ENCODE data around the gene TRIM63.

Gene TRIM63

DNA sequence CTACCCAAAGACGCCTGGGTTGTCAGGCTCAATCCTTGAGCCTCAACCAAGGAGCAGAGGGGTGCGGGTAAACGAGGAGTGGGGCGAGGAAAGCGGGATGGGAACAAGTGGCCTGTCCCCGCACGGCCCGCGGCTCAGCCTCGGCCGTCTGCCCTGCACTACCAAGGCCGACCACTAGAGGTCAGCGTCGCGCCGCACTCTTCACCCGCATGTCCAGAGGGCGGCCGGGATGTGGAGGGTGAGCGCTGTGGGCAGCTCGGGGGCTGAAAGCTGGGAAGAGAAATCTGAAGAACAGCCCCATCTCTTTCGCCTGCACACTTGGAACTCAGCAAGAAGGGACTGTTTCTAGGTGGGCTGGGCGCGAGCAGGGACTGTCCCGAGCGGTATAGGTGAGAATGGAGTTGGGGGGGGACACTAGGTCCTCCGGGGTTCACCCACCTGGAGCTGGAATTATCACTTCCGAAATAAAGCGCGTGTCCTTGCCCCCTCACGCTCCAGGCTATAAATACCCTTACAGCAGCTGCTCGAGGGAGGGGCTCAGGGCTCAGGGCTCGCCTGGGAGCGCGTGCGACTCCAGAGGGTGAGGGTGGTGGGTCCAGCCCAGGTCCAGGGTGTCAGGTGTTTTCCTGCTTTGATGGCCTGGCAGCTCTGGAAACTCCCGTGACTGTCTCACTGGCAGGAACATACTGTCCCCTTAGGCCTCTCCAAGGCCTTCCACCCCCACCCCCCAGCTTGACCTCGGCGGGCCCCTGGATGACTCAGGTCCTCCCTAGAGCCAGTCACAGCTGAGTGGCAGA lies 31.3 kb downstream of the TRIM63 start:
- peak; percentile 70 for DNase-seq (ENCODE audit: low read depth)
- TF ChIP-seq, protein P1, sequence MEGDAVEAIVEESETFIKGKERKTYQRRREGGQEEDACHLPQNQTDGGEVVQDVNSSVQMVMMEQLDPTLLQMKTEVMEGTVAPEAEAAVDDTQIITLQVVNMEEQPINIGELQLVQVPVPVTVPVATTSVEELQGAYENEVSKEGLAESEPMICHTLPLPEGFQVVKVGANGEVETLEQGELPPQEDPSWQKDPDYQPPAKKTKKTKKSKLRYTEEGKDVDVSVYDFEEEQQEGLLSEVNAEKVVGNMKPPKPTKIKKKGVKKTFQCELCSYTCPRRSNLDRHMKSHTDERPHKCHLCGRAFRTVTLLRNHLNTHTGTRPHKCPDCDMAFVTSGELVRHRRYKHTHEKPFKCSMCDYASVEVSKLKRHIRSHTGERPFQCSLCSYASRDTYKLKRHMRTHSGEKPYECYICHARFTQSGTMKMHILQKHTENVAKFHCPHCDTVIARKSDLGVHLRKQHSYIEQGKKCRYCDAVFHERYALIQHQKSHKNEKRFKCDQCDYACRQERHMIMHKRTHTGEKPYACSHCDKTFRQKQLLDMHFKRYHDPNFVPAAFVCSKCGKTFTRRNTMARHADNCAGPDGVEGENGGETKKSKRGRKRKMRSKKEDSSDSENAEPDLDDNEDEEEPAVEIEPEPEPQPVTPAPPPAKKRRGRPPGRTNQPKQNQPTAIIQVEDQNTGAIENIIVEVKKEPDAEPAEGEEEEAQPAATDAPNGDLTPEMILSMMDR (IDR thresholded peaks at IDR 0.05; ENCODE audit: insufficient read depth, low read depth, low read length, missing control alignments): peak; percentile 99
- peak overlapping the region; percentile 92 for H3K4me3 ChIP-seq (ENCODE audit: low read depth, low read length)

GRCh38 chr1:26035203-26035958 lies 32.0 kb downstream of the TRIM63 start:
- TF ChIP-seq, protein P1 (IDR thresholded peaks at IDR 0.05; ENCODE audit: insufficient read depth, low read depth, low read length, missing control alignments): no peak
- peak; percentile 91 for DNase-seq (ENCODE audit: low read depth)
- peak overlapping the region; percentile 92 for H3K4me3 ChIP-seq (ENCODE audit: low read depth, low read length)

GRCh38 chr1:26034504-26035202 lies 32.8 kb downstream of the TRIM63 start:
- no peak for DNase-seq (ENCODE audit: low read depth)
- TF ChIP-seq, protein P1 (IDR thresholded peaks at IDR 0.05; ENCODE audit: insufficient read depth, low read depth, low read length, missing control alignments): no peak
- H3K4me3 ChIP-seq (ENCODE audit: low read depth, low read length): peak overlapping the region; percentile 92; the same call in 1 of the 2 replicates

- H3K4me3 ChIP-seq (ENCODE audit: low read depth, low read length): no peak overlapping the region
- DNase-seq (ENCODE audit: low read depth): no peak
- TF ChIP-seq, protein P1 (IDR thresholded peaks at IDR 0.05; ENCODE audit: insufficient read depth, low read depth, low read length, missing control alignments): no peak
Observed at GRCh38 chr1:26032656-26033357, 34.6 kb downstream of the TRIM63 start.

DNA sequence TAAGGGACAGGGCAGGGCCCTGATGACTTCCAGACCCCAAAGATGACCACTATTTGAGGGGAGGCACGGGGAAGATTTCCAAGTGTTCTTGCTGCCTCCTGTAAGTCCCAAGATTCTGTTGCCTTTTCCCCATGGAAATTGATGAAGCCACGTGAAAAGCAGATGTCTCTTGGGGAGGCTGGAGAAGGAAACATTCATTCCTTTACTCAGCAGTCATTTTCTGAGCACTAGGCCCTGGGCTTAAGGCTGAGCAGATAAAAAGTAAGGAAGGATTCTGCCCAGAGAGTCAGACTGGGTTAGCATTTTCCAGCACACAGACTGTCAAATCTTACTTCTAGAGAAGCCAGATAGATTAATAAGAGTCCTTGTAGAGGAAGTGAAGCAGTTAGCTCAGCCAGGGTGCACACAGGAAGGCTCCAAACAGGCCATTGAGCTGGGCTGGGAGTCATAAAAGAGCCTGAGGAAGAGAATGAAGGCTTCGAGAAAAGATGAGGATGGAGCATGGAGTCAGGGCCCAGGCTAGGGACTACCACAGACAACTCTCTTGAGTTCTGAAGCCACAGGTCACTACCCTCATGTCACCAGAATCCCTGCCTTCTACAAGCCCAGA lies 35.7 kb downstream of the TRIM63 start:
- TF ChIP-seq, protein P1 (IDR thresholded peaks at IDR 0.05; ENCODE audit: insufficient read depth, low read depth, low read length, missing control alignments): no peak

GRCh38 chr1:26031196-26031595 lies 36.2 kb downstream of the TRIM63 start:
- no peak for DNase-seq (ENCODE audit: low read depth)
- TF ChIP-seq, protein P1 (IDR thresholded peaks at IDR 0.05; ENCODE audit: insufficient read depth, low read depth, low read length, missing control alignments): no peak
- no peak overlapping the region for H3K4me3 ChIP-seq (ENCODE audit: low read depth, low read length)

More for the DNA sequence above, 35.7 kb downstream of the TRIM63 start:
- no peak for DNase-seq (ENCODE audit: low read depth)
- H3K4me3 ChIP-seq (ENCODE audit: low read depth, low read length): no peak overlapping the region
